MM.1S (cell line): ENCODE measurements around the gene CACFD1.
A peak's percentile ranks its signal among the peaks of the same experiment; 100 is the strongest.

Experiments
- DNase-seq: peaks from one replicate; pipeline ENCODE4 v3.0.0-alpha.2; 2015
- H2AFZ ChIP-seq: fragments of 300-600 bp; sonication (generic); 2 replicates; pipeline ENCODE4 v1.6.0; 2016; ENCODE audit warnings: antibody characterized with exemption, low read length
- H3F3A ChIP-seq: fragments of 300-600 bp; sonication (generic); 2 replicates; pipeline ENCODE4 v1.6.1; 2016; ENCODE audit warnings: mild to moderate bottlenecking, antibody characterized with exemption, low read length, moderate library complexity, mixed read lengths; ENCODE audit not compliant: insufficient read depth
- H3K27ac ChIP-seq: fragments of 300-600 bp; sonication (generic); 2 replicates; pipeline ENCODE4 v1.5.1; 2016; ENCODE audit warnings: mild to moderate bottlenecking, low read length
- H3K27me3 ChIP-seq: fragments of 300-600 bp; sonication (generic); replicated peaks from 2 replicates; pipeline ENCODE4 v1.6.0; 2016; ENCODE audit warnings: low read length; ENCODE audit not compliant: insufficient read depth
- H3K36me3 ChIP-seq: fragments of 300-600 bp; sonication (generic); replicated peaks from 2 replicates; pipeline ENCODE4 v1.6.1; 2016; ENCODE audit warnings: mild to moderate bottlenecking, low read length, mixed read lengths; ENCODE audit not compliant: insufficient read depth
- H3K4me1 ChIP-seq: fragments of 300-600 bp; sonication (generic); 2 replicates; pipeline ENCODE4 v1.6.1; 2016; ENCODE audit warnings: low read length, mixed read lengths
- H3K4me2 ChIP-seq: fragments of 300-600 bp; sonication (generic); 2 replicates; pipeline ENCODE4 v1.6.0; 2016; ENCODE audit warnings: low read depth, low read length
- H3K4me3 ChIP-seq: fragments of 300-600 bp; sonication (generic); 2 replicates; pipeline ENCODE4 v1.5.1; 2016; ENCODE audit warnings: low read length, mixed read lengths
- H3K79me2 ChIP-seq: fragments of 300-600 bp; sonication (generic); 2 replicates; pipeline ENCODE4 v1.6.1; 2016; ENCODE audit warnings: mixed run types, low read length, mixed read lengths
- H3K9ac ChIP-seq: fragments of 300-600 bp; sonication (generic); 2 replicates; pipeline ENCODE4 v1.6.1; 2016; ENCODE audit warnings: low read length, mixed read lengths
- H3K9me2 ChIP-seq: fragments of 300-600 bp; sonication (generic); replicated peaks from 2 replicates; pipeline ENCODE4 v1.6.1; 2016; ENCODE audit warnings: mild to moderate bottlenecking, low read length, mixed read lengths; ENCODE audit not compliant: insufficient read depth
- H3K9me3 ChIP-seq: fragments of 300-600 bp; sonication (generic); replicated peaks from 2 replicates; pipeline ENCODE4 v1.6.1; 2016; ENCODE audit warnings: mild to moderate bottlenecking, low read length, mixed read lengths; ENCODE audit not compliant: insufficient read depth
- H4K20me1 ChIP-seq: fragments of 300-600 bp; sonication (generic); 2 replicates; pipeline ENCODE4 v1.6.1; 2016; ENCODE audit warnings: mild to moderate bottlenecking, low read length, moderate library complexity, mixed read lengths; ENCODE audit not compliant: insufficient read depth
- CTCF ChIP-seq: fragments of 300-600 bp; sonication (generic); IDR thresholded peaks from 2 replicates; pipeline ENCODE4 v1.5.1; 2016; ENCODE audit warnings: antibody characterized with exemption, low read length, mixed read lengths
- EZH2 ChIP-seq: fragments of 300-600 bp; sonication (generic); optimal IDR thresholded peaks from 2 replicates; pipeline ENCODE3; 2017; ENCODE audit warnings: low read depth, mild to moderate bottlenecking, antibody characterized with exemption, low read length, mixed read lengths
- EZH2phosphoT487 ChIP-seq: fragments of 300-600 bp; sonication (generic); IDR thresholded peaks from 2 replicates; pipeline ENCODE4 v1.6.1; 2018; ENCODE audit warnings: antibody characterized with exemption, low read length

CACFD1 gene

GRCh38 chr9:133419005-133419404, 40.8 kb upstream of the CACFD1 start:
- H3F3A ChIP-seq, result 0 out of 2 replicates have a peak, but pooled peaks cover 3% of the 10 kb centered on the region
- H3K36me3 ChIP-seq, result peaks cover 4% of the 10 kb centered on the region; the same call in 1 of the 2 replicates
- no peaks in the 10 kb centered on the region for H3K9me3 ChIP-seq
- no peak for DNase-seq
- peaks cover 13% of the 10 kb centered on the region for H3K27me3 ChIP-seq
- no peak overlapping the region for H3K9ac ChIP-seq
- TF ChIP-seq EZH2 (no peak), CTCF (no peak), EZH2phosphoT487 (no peak)
- H2AFZ ChIP-seq, result no peak overlapping the region
- H3K4me2 ChIP-seq, result no peak overlapping the region
- H3K4me1 ChIP-seq, result peaks cover 12% of the 10 kb centered on the region; the same call in 1 of the 2 replicates
- no peak overlapping the region for H3K27ac ChIP-seq
- H4K20me1 ChIP-seq, result no peaks in the 10 kb centered on the region
- H3K79me2 ChIP-seq, result peaks cover 39% of the 10 kb centered on the region
- no peaks in the 10 kb centered on the region for H3K9me2 ChIP-seq
- H3K4me3 ChIP-seq, result no peak overlapping the region

- Histone ChIP-seq H3F3A (0 out of 2 replicates have a peak, but pooled peaks cover 3% of the 10 kb centered on the region), H3K9me3 (no peaks in the 10 kb centered on the region), H3K27me3 (peaks cover 27% of the 10 kb centered on the region), H2AFZ (no peak overlapping the region), H4K20me1 (no peaks in the 10 kb centered on the region), H3K4me3 (no peak overlapping the region), H3K4me1 (peaks cover 12% of the 10 kb centered on the region; the same call in 1 of the 2 replicates), H3K4me2 (no peak overlapping the region), H3K79me2 (peaks cover 24% of the 10 kb centered on the region), H3K27ac (no peak overlapping the region), H3K36me3 (no peaks in the 10 kb centered on the region; the same call in 1 of the 2 replicates), H3K9me2 (no peaks in the 10 kb centered on the region), H3K9ac (no peak overlapping the region)
- peak; percentile 49 for DNase-seq
- TF ChIP-seq EZH2 (no peak), EZH2phosphoT487 (no peak), CTCF (no peak)
Measured at GRCh38 chr9:133420392-133420827, 39.4 kb upstream of the CACFD1 start.

GRCh38 chr9:133421615-133422542, 37.9 kb upstream of the CACFD1 start, which contains the start of gene ADAMTS13:
ADAMTS13 (plus strand) TSS chr9:133422367; CDS start chr9:133422444, 77 bp downstream.
- Histone ChIP-seq H3F3A (0 out of 2 replicates have a peak, but pooled peaks cover 3% of the 10 kb centered on the region), H3K9me2 (no peaks in the 10 kb centered on the region), H3K27ac (no peak within 1 kb of the TSS), H3K9ac (no peak within 1 kb of the TSS), H3K4me1 (0 out of 2 replicates have a peak, but pooled peaks cover 4% of the 10 kb centered on the region), H3K9me3 (no peaks in the 10 kb centered on the region), H2AFZ (no peak within 1 kb of the TSS), H3K4me3 (no peak within 1 kb of the TSS), H3K79me2 (peaks cover 10% of the 10 kb centered on the region), H4K20me1 (no peaks in the 10 kb centered on the region), H3K27me3 (peaks cover 42% of the 10 kb centered on the region), H3K4me2 (no peak within 1 kb of the TSS), H3K36me3 (no peaks in the 10 kb centered on the region)
- TF ChIP-seq EZH2phosphoT487, result no peak
- no peak for TF ChIP-seq CTCF
- TF ChIP-seq EZH2, result no peak
- DNase-seq, result no peak
